HPDE6-E6E7 (cell line): ENCODE results near the gene HSD11B1L.
"Not testable (repeated sequence)": the region's sequence is repeated elsewhere in the genome, so short reads cannot be mapped to it uniquely, and the experiment has no call there.

Experiments used
- DNase-seq: peaks from one replicate; pipeline ENCODE4 v3.0.0; 2011; ENCODE audit warnings: missing footprints; ENCODE audit errors: extremely low spot score

Gene HSD11B1L

DNA sequence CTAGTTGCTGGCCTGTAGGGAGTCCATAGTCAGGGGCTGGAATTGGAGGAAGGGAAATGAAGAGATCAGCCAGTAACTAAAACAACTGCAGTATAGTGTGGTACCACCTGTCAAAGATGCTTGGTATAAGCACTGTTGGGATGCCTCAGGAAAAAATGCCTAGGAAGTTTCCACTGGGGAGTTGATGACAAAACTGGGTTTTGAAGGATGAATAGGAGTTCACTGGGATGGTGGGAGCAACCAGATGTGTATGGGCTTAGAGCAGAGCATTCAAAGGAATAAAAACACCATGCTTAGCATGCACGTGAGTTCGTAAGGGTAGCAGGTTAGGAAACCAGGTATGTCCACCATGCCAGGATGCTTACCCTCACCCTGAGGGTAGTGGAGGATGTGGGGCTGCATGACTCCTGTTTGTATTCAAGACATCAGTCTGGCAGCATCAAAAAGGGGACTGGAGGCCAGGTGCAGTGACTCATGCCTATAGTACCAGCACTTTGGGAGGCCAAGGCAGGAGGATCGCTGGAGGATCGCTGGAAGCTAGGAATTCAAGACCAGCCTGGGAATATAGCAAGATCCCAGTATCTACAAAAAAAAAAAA lies 46.7 kb downstream of the HSD11B1L start:
- no peak for DNase-seq

GRCh38 chr19:5733172-5733571 lies 52.3 kb downstream of the HSD11B1L start:
- not testable (repeated sequence) for DNase-seq
